Activated B cell treated with CpG ODN at 0.5 μM for 24 hours (primary cell): ENCODE data around the gene SLC17A9. TPM values are rescaled to one million over a fixed set of nuclear protein-coding genes. Genes with fewer than 3 reads are reported as not detected.

Experiments used
- ATAC-seq: fragments of 200-7000 bp; cut with Tn5 transposase; one replicate; pipeline ENCODE4 v1.10.0; 2021; ENCODE audit warnings: low read depth, mild to moderate bottlenecking, moderate library complexity
- CTCF ChIA-PET: fragments of 350-600 bp; sonication (Branson Sonifier 250); formaldehyde crosslinking; loops from one replicate; lab custom pipeline; 2021; ENCODE audit warnings: antibody characterized with exemption; lab: Charles Lee
- POLR2A ChIA-PET: fragments of 350-600 bp; sonication (Branson Sonifier 250); formaldehyde crosslinking; loops from one replicate; lab custom pipeline; 2021; ENCODE audit warnings: antibody characterized with exemption; lab: Charles Lee
- DNase-seq: peaks from one replicate; pipeline ENCODE4 v3.0.0; 2022
- H3K27ac Mint-ChIP-seq: one replicate; pipeline ENCODE4 v1.8.0; 2020; ENCODE audit warnings: mixed read lengths
- H3K27me3 Mint-ChIP-seq: one replicate; pipeline ENCODE4 v1.8.0; 2021; ENCODE audit warnings: mixed read lengths
- H3K36me3 Mint-ChIP-seq: one replicate; pipeline ENCODE4 v1.8.0; 2021; ENCODE audit warnings: low read depth, mixed read lengths
- H3K4me1 Mint-ChIP-seq: one replicate; pipeline ENCODE4 v1.8.0; 2021; ENCODE audit warnings: mixed read lengths
- H3K4me3 Mint-ChIP-seq: one replicate; pipeline ENCODE4 v1.8.0; 2020; ENCODE audit warnings: mild to moderate bottlenecking, mixed read lengths
- H3K9me3 Mint-ChIP-seq: one replicate; pipeline ENCODE4 v1.8.0; 2020; ENCODE audit warnings: mixed read lengths
- CTCF ChIP-seq: fragments of 200-600 bp; IDR thresholded peaks from one replicate; pipeline ENCODE4 v1.8.0; 2022; ENCODE audit warnings: antibody characterized with exemption, mild to moderate bottlenecking
- intact Hi-C: fragments of 100-400 bp; cut with micrococcal nuclease; formaldehyde crosslinking; loops from one replicate; pipeline ENCODE4 v1.15.1; 2024
- total RNA-seq: library from RNA; stranded (reverse); gene quantifications from 2 replicates; pipeline ENCODE4 v1.2.3, GENCODE V29; 2022

SLC17A9 gene
- total RNA-seq, 1 donor from 2014 or later: 47.6 TPM

DNA sequence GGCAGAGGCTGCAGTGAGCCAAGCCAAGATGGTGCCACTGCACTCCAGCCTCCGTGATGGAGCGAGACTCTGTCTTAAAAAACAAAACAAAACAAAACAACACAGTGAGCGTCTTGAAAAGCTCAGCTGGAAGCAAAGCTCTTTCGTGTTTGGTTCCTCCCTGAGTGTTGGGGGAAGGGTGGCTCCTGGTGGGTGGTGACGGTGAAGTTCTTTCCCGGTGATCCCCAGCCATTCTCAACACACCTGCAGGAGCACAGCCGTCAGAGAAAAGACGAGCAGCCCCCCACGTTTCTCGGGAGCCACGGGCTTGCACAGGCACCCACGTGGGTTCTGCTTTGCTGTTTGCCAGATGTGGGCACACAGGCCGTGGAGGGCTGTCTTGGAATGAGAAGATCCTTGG is 51.0 kb downstream of the SLC17A9 start:
- CTCF ChIA-PET: no interaction called here

DNA sequence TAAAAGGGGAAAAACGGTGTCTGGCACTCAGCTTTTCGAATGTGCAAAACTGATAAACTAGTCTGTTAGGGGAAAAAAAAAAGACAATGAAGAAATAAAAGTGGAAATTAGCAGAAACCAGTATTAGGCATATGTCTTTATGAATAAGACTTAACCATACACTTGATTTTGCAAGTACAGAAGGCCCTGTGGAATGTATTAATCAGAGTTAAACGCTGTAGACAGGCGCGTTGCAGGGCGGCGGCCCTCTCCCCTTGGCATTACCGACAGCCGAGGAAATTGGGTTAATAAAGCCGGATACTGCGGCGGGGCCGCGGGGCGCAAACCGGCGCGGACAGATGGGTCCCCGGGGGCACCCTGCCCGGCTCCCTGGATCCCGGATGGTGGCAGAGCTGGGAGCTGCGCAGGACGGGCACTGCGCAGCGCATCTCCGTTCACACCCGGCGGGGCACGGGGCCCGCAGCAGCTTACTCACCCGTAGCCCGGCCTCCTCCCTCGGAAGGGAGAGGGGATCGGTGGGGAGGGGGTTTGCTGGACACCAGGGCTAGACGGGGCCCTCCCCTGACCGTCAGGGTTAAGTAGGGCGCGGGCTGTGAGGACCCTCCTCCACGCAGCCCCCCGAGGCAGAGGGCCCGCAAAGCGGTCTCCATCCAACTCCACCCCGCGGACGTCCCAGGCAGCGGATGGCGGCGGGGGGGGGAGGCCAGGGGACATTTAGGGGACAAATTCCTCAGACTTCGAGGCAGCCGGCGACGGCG is 52.3 kb downstream of the SLC17A9 start:
- no peak for TF ChIP-seq CTCF
- H3K27ac Mint-ChIP-seq: no peak overlapping the region
- H3K4me3 Mint-ChIP-seq: no peak overlapping the region
- H3K4me1 Mint-ChIP-seq: peaks cover 21% of the 10 kb centered on the region
- intact Hi-C loops: loop anchor here (5.0 kb wide), 1 partner anchor 197 kb away; no protein-coding TSS in a partner anchor
- no peaks in the 10 kb centered on the region for H3K9me3 Mint-ChIP-seq
- ChIA-PET CTCF (no interaction called here), POLR2A (no interaction called here)
- H3K36me3 Mint-ChIP-seq: no peaks in the 10 kb centered on the region
- ATAC-seq (no peak), DNase-seq (no peak)
- peaks cover 48% of the 10 kb centered on the region for H3K27me3 Mint-ChIP-seq

More for the DNA sequence above, 51.0 kb downstream of the SLC17A9 start:
- ATAC-seq (no peak), DNase-seq (no peak)
- Mint-ChIP-seq H3K36me3 (no peaks in the 10 kb centered on the region), H3K9me3 (no peaks in the 10 kb centered on the region), H3K4me1 (peaks cover 12% of the 10 kb centered on the region), H3K27me3 (peaks cover 54% of the 10 kb centered on the region), H3K27ac (no peak overlapping the region), H3K4me3 (no peak overlapping the region)
- POLR2A ChIA-PET: no interaction called here
- intact Hi-C loops: no loop called here
- TF ChIP-seq CTCF: no peak

GRCh38 chr20:63005365-63005861 is 52.9 kb downstream of the SLC17A9 start:
- POLR2A ChIA-PET: no interaction called here
- Mint-ChIP-seq H3K27ac (no peak overlapping the region), H3K4me1 (peaks cover 27% of the 10 kb centered on the region), H3K27me3 (peaks cover 48% of the 10 kb centered on the region), H3K36me3 (no peaks in the 10 kb centered on the region), H3K4me3 (no peak overlapping the region), H3K9me3 (no peaks in the 10 kb centered on the region)
- CTCF ChIA-PET: interaction anchor here (1.2 kb wide), 1 partner anchor 102 kb away, joined by 3 read pairs; no protein-coding TSS in a partner anchor
- TF ChIP-seq CTCF: no peak
- ATAC-seq: no peak
- no peak for DNase-seq
- intact Hi-C loops: loop anchor here (5.0 kb wide), 1 partner anchor 198 kb away; no protein-coding TSS in a partner anchor

DNA sequence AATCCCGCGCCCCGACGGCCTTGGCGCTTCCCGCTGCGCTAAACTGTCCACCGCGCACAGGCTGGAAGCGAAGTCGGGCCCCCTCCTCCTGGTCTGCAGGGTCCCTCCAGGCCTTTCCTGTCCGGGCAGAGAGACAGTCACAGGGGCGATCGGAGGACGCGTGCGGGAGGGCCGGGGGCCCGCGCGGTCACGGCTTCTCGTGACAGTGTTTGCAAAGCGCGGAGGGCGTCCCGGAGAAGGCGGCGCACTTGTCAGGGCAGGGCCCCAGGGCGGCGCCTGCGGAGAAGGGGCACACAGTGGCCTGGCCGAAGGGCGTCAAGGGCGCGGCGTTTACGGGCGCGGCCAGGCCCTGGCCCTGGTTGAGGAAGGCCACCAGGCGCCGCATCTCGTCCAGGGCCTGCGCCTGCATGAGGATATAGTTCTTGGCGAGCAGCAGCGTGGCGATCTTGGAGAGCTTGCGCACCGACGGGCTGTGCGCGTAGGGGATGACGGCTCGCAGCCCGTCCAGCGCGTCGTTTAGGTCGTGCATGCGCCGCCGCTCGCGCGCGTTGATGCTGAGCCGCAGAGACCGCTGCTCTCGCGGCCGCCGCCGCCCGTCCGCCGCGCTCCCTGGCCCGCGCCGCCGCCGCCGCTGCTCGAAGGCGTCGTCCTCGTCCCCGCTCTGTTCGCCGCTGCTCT is 53.5 kb downstream of the SLC17A9 start:
- no peak for ATAC-seq
- H3K27ac Mint-ChIP-seq: no peak overlapping the region
- H3K4me1 Mint-ChIP-seq: peaks cover 28% of the 10 kb centered on the region
- H3K4me3 Mint-ChIP-seq: no peak overlapping the region
- no peaks in the 10 kb centered on the region for H3K9me3 Mint-ChIP-seq
- no peaks in the 10 kb centered on the region for H3K36me3 Mint-ChIP-seq
- intact Hi-C loops: loop anchor here (5.0 kb wide), 1 partner anchor 199 kb away; no protein-coding TSS in a partner anchor
- POLR2A ChIA-PET: no interaction called here
- H3K27me3 Mint-ChIP-seq: peaks cover 45% of the 10 kb centered on the region
- CTCF ChIA-PET: interaction anchor here (1.1 to 1.6 kb wide), 3 partner anchors 29 to 102 kb away, joined by 3 to 4 read pairs (median 4); no protein-coding TSS in a partner anchor
- no peak for DNase-seq
- TF ChIP-seq CTCF: no peak
